ENCODE measurements around the gene OR52N1. TPM values are rescaled to one million over a fixed set of nuclear protein-coding genes. Genes with fewer than 3 reads are reported as not detected.

Gene OR52N1
- total and polyA plus RNA-seq, 2 experiments from 2014 or later, result not detected

- no peak overlapping the region for H3K27ac ChIP-seq
- DNase-seq (ENCODE audit: low read depth in 1 of 2, low spot score in 1 of 2), result no peak
- H3K4me3 ChIP-seq, result no peak overlapping the region
- H3K9me3 ChIP-seq (ENCODE audit: low read depth), result no peaks in the 10 kb centered on the region
- no peaks in the 10 kb centered on the region for H3K27me3 ChIP-seq
- H3K4me1 ChIP-seq (ENCODE audit: low read depth), result no peaks in the 10 kb centered on the region
- no peaks in the 10 kb centered on the region for H3K36me3 ChIP-seq
- TF ChIP-seq CTCF (IDR thresholded peaks at IDR 0.05; ENCODE audit: low read depth, low read length), result no peak
These were observed 44.5 kb downstream of the OR52N1 start for GRCh38 chr11:5746614-5747013.

- no peak for TF ChIP-seq CTCF (IDR thresholded peaks at IDR 0.05; ENCODE audit: low read depth, low read length)
- H3K4me3 ChIP-seq, result no peak overlapping the region
- H3K27me3 ChIP-seq, result peaks cover 5% of the 10 kb centered on the region
- no peaks in the 10 kb centered on the region for H3K4me1 ChIP-seq (ENCODE audit: low read depth)
- DNase-seq (ENCODE audit: low read depth in 1 of 2, low spot score in 1 of 2), result no peak
- no peaks in the 10 kb centered on the region for H3K9me3 ChIP-seq (ENCODE audit: low read depth)
- H3K27ac ChIP-seq, result no peak overlapping the region
- no peaks in the 10 kb centered on the region for H3K36me3 ChIP-seq
These were observed 52.6 kb downstream of the OR52N1 start for GRCh38 chr11:5738431-5738830.

- Histone ChIP-seq H3K4me3 (no peak overlapping the region), H3K9me3 (ENCODE audit: low read depth) (no peaks in the 10 kb centered on the region), H3K4me1 (ENCODE audit: low read depth) (no peaks in the 10 kb centered on the region), H3K27me3 (peaks cover 5% of the 10 kb centered on the region), H3K36me3 (no peaks in the 10 kb centered on the region), H3K27ac (no peak overlapping the region)
- no peak for TF ChIP-seq CTCF (IDR thresholded peaks at IDR 0.05; ENCODE audit: low read depth, low read length)
- no peak for DNase-seq (ENCODE audit: low read depth in 1 of 2, low spot score in 1 of 2)
These were observed 53.2 kb downstream of the OR52N1 start for GRCh38 chr11:5737670-5738392.

- peak in 1 of 2 donors; percentile 40 for DNase-seq (ENCODE audit: low read depth in 1 of 2, low spot score in 1 of 2)
- no peak overlapping the region for H3K4me3 ChIP-seq
- no peaks in the 10 kb centered on the region for H3K9me3 ChIP-seq (ENCODE audit: low read depth)
- peaks cover 5% of the 10 kb centered on the region for H3K27me3 ChIP-seq
- H3K27ac ChIP-seq, result no peak overlapping the region
- no peaks in the 10 kb centered on the region for H3K4me1 ChIP-seq (ENCODE audit: low read depth)
- H3K36me3 ChIP-seq, result no peaks in the 10 kb centered on the region
- no peak for TF ChIP-seq CTCF (IDR thresholded peaks at IDR 0.05; ENCODE audit: low read depth, low read length)
These were observed 54.0 kb downstream of the OR52N1 start for GRCh38 chr11:5737091-5737490.

Other genes starting within 250 kb of the OR52N1 start
- gene OR52H1, start 242.7 kb downstream of the OR52N1 start, total RNA-seq, result 0.46 and 0.83 TPM in 2 replicates
- 0.43 TPM in 1 of 2 replicates, not detected in the other for gene OR52H1, start 242.7 kb downstream of the OR52N1 start, polyA plus RNA-seq
- not detected in 2 replicates for gene OR52B6, start 210.4 kb downstream of the OR52N1 start, total RNA-seq
- gene OR52B6, start 210.4 kb downstream of the OR52N1 start, polyA plus RNA-seq, result 0.52 TPM in 1 of 2 replicates, not detected in the other
- 5.5 and 11.4 TPM in 2 replicates for gene TRIM6, start 194.6 kb downstream of the OR52N1 start, total RNA-seq
- 4.3 and 10.8 TPM in 2 replicates for gene TRIM6, start 194.6 kb downstream of the OR52N1 start, polyA plus RNA-seq
- gene TRIM34, start 166.3 kb downstream of the OR52N1 start, total RNA-seq, result 0.81 and 2.4 TPM in 2 replicates
- gene TRIM34, start 166.3 kb downstream of the OR52N1 start, polyA plus RNA-seq, result 1.6 and 2.4 TPM in 2 replicates
- 13.4 and 18.0 TPM in 2 replicates for gene TRIM5, start 106.2 kb downstream of the OR52N1 start, total RNA-seq
- 12.6 and 19.9 TPM in 2 replicates for gene TRIM5, start 106.2 kb downstream of the OR52N1 start, polyA plus RNA-seq
- 0.07 TPM in 1 of 2 replicates, not detected in the other for gene TRIM22, start 101.5 kb downstream of the OR52N1 start, total RNA-seq
- 0.32 and 1.3 TPM in 2 replicates for gene TRIM22, start 101.5 kb downstream of the OR52N1 start, polyA plus RNA-seq
- not detected in 2 replicates for gene OR56B1, start 54.8 kb downstream of the OR52N1 start, total RNA-seq
- gene OR56B1, start 54.8 kb downstream of the OR52N1 start, polyA plus RNA-seq, result not detected in 2 replicates
- not detected in 2 replicates for gene OR52N4, start 37.0 kb downstream of the OR52N1 start, total RNA-seq
- gene OR52N4, start 37.0 kb downstream of the OR52N1 start, polyA plus RNA-seq, result not detected in 2 replicates
- gene OR52N5, start 7.9 kb downstream of the OR52N1 start, total RNA-seq, result 0.06 TPM in 1 of 2 replicates, not detected in the other
- gene OR52N5, start 7.9 kb downstream of the OR52N1 start, polyA plus RNA-seq, result 0.10 TPM in 1 of 2 replicates, not detected in the other
- not detected in 2 replicates for gene OR52N2, start 17.7 kb upstream of the OR52N1 start, total RNA-seq
- gene OR52N2, start 17.7 kb upstream of the OR52N1 start, polyA plus RNA-seq, result not detected in 2 replicates
- gene OR52E6, start 50.6 kb upstream of the OR52N1 start, total RNA-seq, result not detected in 2 replicates
- gene OR52E6, start 50.6 kb upstream of the OR52N1 start, polyA plus RNA-seq, result not detected in 2 replicates
- 0.21 and 0.71 TPM in 2 replicates for gene OR52E8, start 66.4 kb upstream of the OR52N1 start, total RNA-seq
- gene OR52E8, start 66.4 kb upstream of the OR52N1 start, polyA plus RNA-seq, result not detected in 2 replicates
- gene OR52E4, start 89.4 kb upstream of the OR52N1 start, total RNA-seq, result not detected in 2 replicates
- not detected in 2 replicates for gene OR52E4, start 89.4 kb upstream of the OR52N1 start, polyA plus RNA-seq
- not detected in 2 replicates for gene OR52E5, start 101.9 kb upstream of the OR52N1 start, total RNA-seq
- not detected in 2 replicates for gene OR52E5, start 101.9 kb upstream of the OR52N1 start, polyA plus RNA-seq
- not detected in 2 replicates for gene OR56A3, start 151.0 kb upstream of the OR52N1 start, total RNA-seq
- gene OR56A3, start 151.0 kb upstream of the OR52N1 start, polyA plus RNA-seq, result not detected in 2 replicates
- gene OR56A5, start 177.2 kb upstream of the OR52N1 start, total RNA-seq, result not detected in 2 replicates
- gene OR56A5, start 177.2 kb upstream of the OR52N1 start, polyA plus RNA-seq, result not detected in 2 replicates
- 1.8 TPM in 1 of 2 replicates, not detected in the other for gene OR52L1, start 195.7 kb upstream of the OR52N1 start, total RNA-seq
- gene OR52L1, start 195.7 kb upstream of the OR52N1 start, polyA plus RNA-seq, result not detected in 2 replicates
- not detected in 2 replicates for gene OR56A4, start 215.7 kb upstream of the OR52N1 start, total RNA-seq
- not detected in 2 replicates for gene OR56A4, start 215.7 kb upstream of the OR52N1 start, polyA plus RNA-seq
- 0.18 TPM in 1 of 2 replicates, not detected in the other for gene OR56A1, start 239.5 kb upstream of the OR52N1 start, total RNA-seq
- 0.10 TPM in 1 of 2 replicates, not detected in the other for gene OR56A1, start 239.5 kb upstream of the OR52N1 start, polyA plus RNA-seq

All from cardiac muscle cell (in vitro differentiated cells and primary cell).